ENCODE measurements around the gene LIMS4.
"Not testable (repeated sequence)": the region's sequence is repeated elsewhere in the genome, so short reads cannot be mapped to it uniquely, and the experiment has no call there.

LIMS4 gene

GRCh38 chr2:110449127-110449947 is 23.3 kb downstream of the LIMS4 start:
- not testable (repeated sequence) for DNase-seq (ENCODE audit: low read depth)

GRCh38 chr2:110446644-110447043 is 26.0 kb downstream of the LIMS4 start:
- DNase-seq (ENCODE audit: low read depth): not testable (repeated sequence)

- not testable (repeated sequence) for DNase-seq (ENCODE audit: low read depth)
Observed at GRCh38 chr2:110443305-110444005, 29.2 kb downstream of the LIMS4 start.

GRCh38 chr2:110441905-110442304 is 30.7 kb downstream of the LIMS4 start:
- not testable (repeated sequence) for DNase-seq (ENCODE audit: low read depth)

- not testable (repeated sequence) for DNase-seq (ENCODE audit: low read depth)
Observed at GRCh38 chr2:110434565-110434964, 38.1 kb downstream of the LIMS4 start.

- DNase-seq (ENCODE audit: low read depth): not testable (repeated sequence)
Observed at GRCh38 chr2:110425725-110426124, 46.9 kb downstream of the LIMS4 start.

GRCh38 chr2:110424421-110424820 is 48.2 kb downstream of the LIMS4 start:
- DNase-seq (ENCODE audit: low read depth): not testable (repeated sequence)

GRCh38 chr2:110423574-110423962 is 49.0 kb downstream of the LIMS4 start:
- DNase-seq (ENCODE audit: low read depth): not testable (repeated sequence)

- not testable (repeated sequence) for DNase-seq (ENCODE audit: low read depth)
Observed at GRCh38 chr2:110422852-110423573, 49.6 kb downstream of the LIMS4 start.

GRCh38 chr2:110420641-110421354 is 51.8 kb downstream of the LIMS4 start:
- not testable (repeated sequence) for DNase-seq (ENCODE audit: low read depth)

- DNase-seq (ENCODE audit: low read depth): not testable (repeated sequence)
Observed at GRCh38 chr2:110407142-110407541, 65.5 kb downstream of the LIMS4 start.

- not testable (repeated sequence) for DNase-seq (ENCODE audit: low read depth)
Observed at GRCh38 chr2:110404988-110405387, 67.6 kb downstream of the LIMS4 start.

GRCh38 chr2:110404246-110404645 is 68.4 kb downstream of the LIMS4 start:
- not testable (repeated sequence) for DNase-seq (ENCODE audit: low read depth)

GRCh38 chr2:110401001-110401618 is 71.5 kb downstream of the LIMS4 start:
- DNase-seq (ENCODE audit: low read depth): not testable (repeated sequence)

GRCh38 chr2:110399378-110399777 is 73.2 kb downstream of the LIMS4 start:
- not testable (repeated sequence) for DNase-seq (ENCODE audit: low read depth)

GRCh38 chr2:110395990-110396389 is 76.6 kb downstream of the LIMS4 start:
- DNase-seq (ENCODE audit: low read depth): not testable (repeated sequence)
